ENCODE data around the gene SERPINB11. TPM values are rescaled to one million over a fixed set of nuclear protein-coding genes. Genes with fewer than 3 reads are reported as not detected.

Gene SERPINB11
- total RNA-seq = 0.05 and 0.35 TPM in 2 replicates

GRCh38 chr18:63702660-63703059 is at the start of gene SERPINB11:
TSS of gene SERPINB11 (plus strand) at chr18:63702960. CDS start at chr18:63710194, 7,234 bp downstream.

GRCh38 chr18:63661750-63662149 is 41.0 kb upstream of the SERPINB11 start, which contains the start of gene SERPINB3:
TSS of gene SERPINB3 (minus strand) at chr18:63661893. CDS start at chr18:63661216, 677 bp downstream.

Other genes with a start within 250 kb of the SERPINB11 start
- 462 and 675 TPM in 2 replicates for gene SERPINB5, start 226.0 kb upstream of the SERPINB11 start, total RNA-seq
- gene SERPINB12, start 160.6 kb upstream of the SERPINB11 start, total RNA-seq = 0.28 TPM in 1 of 2 replicates, not detected in the other
- 44.9 and 63.0 TPM in 2 replicates for gene SERPINB13, start 115.6 kb upstream of the SERPINB11 start, total RNA-seq
- 4.0 and 5.0 TPM in 2 replicates for gene SERPINB4, start 58.7 kb upstream of the SERPINB11 start, total RNA-seq
- 149 and 212 TPM in 2 replicates for gene SERPINB3, start 41.1 kb upstream of the SERPINB11 start, total RNA-seq
- gene SERPINB7, start 72.5 kb downstream of the SERPINB11 start, total RNA-seq = 59.1 and 63.3 TPM in 2 replicates
- 205 and 218 TPM in 2 replicates for gene SERPINB2, start 184.7 kb downstream of the SERPINB11 start, total RNA-seq
- 0.23 and 0.28 TPM in 2 replicates for gene SERPINB10, start 205.0 kb downstream of the SERPINB11 start, total RNA-seq
- 0.56 and 1.3 TPM in 2 replicates for gene HMSD, start 246.3 kb downstream of the SERPINB11 start, total RNA-seq